SK-N-SH (cell line): ENCODE data around the gene DOCK8.

ENCODE experiments used
- TF ChIP-seq, protein P1 (sequence below): fragments of 150-350 bp; IDR thresholded peaks from 2 replicates; pipeline ENCODE4 v1.6.1; 2017; ENCODE audit warnings: antibody characterized with exemption, low read length, low read depth, borderline replicate concordance
- TF ChIP-seq, protein P2 (sequence below): IDR thresholded peaks from 2 replicates; pipeline ENCODE4 v1.6.1; 2012; ENCODE audit warnings: mild to moderate bottlenecking, low read depth, low read length, moderate library complexity
- TF ChIP-seq, protein P3 (sequence below): fragments of 200-600 bp; sonication (generic); IDR thresholded peaks from 2 replicates; pipeline ENCODE4 v1.6.1; 2017; ENCODE audit warnings: antibody characterized with exemption, mild to moderate bottlenecking, moderate library complexity

DNA sequence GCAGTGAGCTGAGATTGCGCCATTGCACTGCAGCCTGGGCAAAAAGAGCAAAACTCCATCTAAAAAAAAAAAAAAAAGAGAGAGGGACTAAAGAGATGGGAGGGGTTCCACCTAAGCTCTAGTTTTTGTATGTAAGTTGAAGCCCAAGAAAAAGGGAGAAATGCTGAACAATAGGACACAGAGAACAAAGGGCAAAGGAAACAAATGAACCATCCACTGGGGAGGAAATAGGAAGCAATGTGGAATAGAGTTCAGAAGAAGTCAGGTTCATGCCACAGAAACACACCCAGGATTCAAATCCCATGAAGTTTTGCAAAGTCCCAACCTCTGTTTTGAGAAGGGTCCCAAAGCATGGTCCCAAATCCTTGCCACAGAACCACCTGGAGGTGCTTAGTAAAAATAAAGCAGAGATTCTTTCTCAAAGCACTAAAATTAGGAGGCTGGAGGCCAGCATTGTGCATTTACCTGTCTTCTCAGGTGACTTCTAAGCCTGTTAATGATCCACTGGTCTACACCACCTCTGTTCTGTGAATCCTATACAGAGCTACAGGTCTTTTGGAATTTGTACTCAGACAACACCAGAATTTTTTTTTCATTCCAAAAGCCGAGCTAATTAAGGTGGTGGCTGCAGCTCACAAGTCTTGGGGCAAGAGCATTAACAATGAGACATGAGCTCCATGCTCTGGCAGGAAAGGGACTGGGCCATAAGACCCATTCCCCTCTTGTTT lies 177.6 kb downstream of the DOCK8 start:
- TF ChIP-seq, protein P1, sequence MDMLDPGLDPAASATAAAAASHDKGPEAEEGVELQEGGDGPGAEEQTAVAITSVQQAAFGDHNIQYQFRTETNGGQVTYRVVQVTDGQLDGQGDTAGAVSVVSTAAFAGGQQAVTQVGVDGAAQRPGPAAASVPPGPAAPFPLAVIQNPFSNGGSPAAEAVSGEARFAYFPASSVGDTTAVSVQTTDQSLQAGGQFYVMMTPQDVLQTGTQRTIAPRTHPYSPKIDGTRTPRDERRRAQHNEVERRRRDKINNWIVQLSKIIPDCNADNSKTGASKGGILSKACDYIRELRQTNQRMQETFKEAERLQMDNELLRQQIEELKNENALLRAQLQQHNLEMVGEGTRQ: no peak
- TF ChIP-seq, protein P2, sequence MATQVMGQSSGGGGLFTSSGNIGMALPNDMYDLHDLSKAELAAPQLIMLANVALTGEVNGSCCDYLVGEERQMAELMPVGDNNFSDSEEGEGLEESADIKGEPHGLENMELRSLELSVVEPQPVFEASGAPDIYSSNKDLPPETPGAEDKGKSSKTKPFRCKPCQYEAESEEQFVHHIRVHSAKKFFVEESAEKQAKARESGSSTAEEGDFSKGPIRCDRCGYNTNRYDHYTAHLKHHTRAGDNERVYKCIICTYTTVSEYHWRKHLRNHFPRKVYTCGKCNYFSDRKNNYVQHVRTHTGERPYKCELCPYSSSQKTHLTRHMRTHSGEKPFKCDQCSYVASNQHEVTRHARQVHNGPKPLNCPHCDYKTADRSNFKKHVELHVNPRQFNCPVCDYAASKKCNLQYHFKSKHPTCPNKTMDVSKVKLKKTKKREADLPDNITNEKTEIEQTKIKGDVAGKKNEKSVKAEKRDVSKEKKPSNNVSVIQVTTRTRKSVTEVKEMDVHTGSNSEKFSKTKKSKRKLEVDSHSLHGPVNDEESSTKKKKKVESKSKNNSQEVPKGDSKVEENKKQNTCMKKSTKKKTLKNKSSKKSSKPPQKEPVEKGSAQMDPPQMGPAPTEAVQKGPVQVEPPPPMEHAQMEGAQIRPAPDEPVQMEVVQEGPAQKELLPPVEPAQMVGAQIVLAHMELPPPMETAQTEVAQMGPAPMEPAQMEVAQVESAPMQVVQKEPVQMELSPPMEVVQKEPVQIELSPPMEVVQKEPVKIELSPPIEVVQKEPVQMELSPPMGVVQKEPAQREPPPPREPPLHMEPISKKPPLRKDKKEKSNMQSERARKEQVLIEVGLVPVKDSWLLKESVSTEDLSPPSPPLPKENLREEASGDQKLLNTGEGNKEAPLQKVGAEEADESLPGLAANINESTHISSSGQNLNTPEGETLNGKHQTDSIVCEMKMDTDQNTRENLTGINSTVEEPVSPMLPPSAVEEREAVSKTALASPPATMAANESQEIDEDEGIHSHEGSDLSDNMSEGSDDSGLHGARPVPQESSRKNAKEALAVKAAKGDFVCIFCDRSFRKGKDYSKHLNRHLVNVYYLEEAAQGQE: no peak
- TF ChIP-seq, protein P3, sequence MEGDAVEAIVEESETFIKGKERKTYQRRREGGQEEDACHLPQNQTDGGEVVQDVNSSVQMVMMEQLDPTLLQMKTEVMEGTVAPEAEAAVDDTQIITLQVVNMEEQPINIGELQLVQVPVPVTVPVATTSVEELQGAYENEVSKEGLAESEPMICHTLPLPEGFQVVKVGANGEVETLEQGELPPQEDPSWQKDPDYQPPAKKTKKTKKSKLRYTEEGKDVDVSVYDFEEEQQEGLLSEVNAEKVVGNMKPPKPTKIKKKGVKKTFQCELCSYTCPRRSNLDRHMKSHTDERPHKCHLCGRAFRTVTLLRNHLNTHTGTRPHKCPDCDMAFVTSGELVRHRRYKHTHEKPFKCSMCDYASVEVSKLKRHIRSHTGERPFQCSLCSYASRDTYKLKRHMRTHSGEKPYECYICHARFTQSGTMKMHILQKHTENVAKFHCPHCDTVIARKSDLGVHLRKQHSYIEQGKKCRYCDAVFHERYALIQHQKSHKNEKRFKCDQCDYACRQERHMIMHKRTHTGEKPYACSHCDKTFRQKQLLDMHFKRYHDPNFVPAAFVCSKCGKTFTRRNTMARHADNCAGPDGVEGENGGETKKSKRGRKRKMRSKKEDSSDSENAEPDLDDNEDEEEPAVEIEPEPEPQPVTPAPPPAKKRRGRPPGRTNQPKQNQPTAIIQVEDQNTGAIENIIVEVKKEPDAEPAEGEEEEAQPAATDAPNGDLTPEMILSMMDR: no peak
